SK-N-SH (cell line): ENCODE measurements around the gene ZDHHC18. TPM values are rescaled to one million over a fixed set of nuclear protein-coding genes. Genes with fewer than 3 reads are reported as not detected.

Experiments used
- CTCF ChIA-PET: fragments of 300-600, 350-600 bp; formaldehyde crosslinking; extraction: SDS; loops from one replicate; lab custom pipeline; 2021; lab: Yijun Ruan, JAX
- POLR2A ChIA-PET: fragments of 350-600 bp; sonication (Branson Sonifier 250); formaldehyde crosslinking; extraction: SDS; loops from one replicate; lab custom pipeline; 2020; ENCODE audit warnings: antibody characterized with exemption, inconsistent platforms; lab: Yijun Ruan, JAX
- DNase-seq: peaks from one replicate; pipeline ENCODE4 v3.0.0; 2012
- H2AFZ ChIP-seq: fragments of 200-600 bp; sonication (generic); 2 replicates; pipeline ENCODE4 v1.8.1; 2016; ENCODE audit warnings: antibody characterized with exemption, mild to moderate bottlenecking, low read depth
- H3F3A ChIP-seq: fragments of 200-600 bp; sonication (generic); replicated peaks from 2 replicates; pipeline ENCODE3; 2016; ENCODE audit warnings: antibody characterized with exemption, mild to moderate bottlenecking; ENCODE audit not compliant: insufficient read depth
- H3K27ac ChIP-seq, 2 experiments: fragments of 200-500 bp in 1 of 2; fragments of 200-600 bp in 1 of 2; sonication (Bioruptor generic) in 1 of 2; sonication (generic), shearing (Covaris generic) in 1 of 2; 2 replicates each; pipeline versions ENCODE4 v1.5.1 to v1.6.1; 2014 to 2016; ENCODE audit warnings: low read depth in 2 of 2, inconsistent platforms in 1 of 2, low read length in 1 of 2, mild to moderate bottlenecking in 1 of 2, mixed read lengths in 1 of 2
- H3K27me3 ChIP-seq: fragments of 200-600 bp; sonication (generic), shearing (Covaris generic); 2 replicates; pipeline ENCODE4 v1.6.1; 2016; ENCODE audit warnings: mixed run types; ENCODE audit not compliant: insufficient read depth
- H3K36me3 ChIP-seq, 2 experiments: fragments of 200-500 bp in 1 of 2; fragments of 200-600 bp in 1 of 2; sonication (Bioruptor generic) in 1 of 2; sonication (generic) in 1 of 2; replicated peaks in 1 of 2; 2 replicates each; pipeline versions ENCODE3 to v1.5.1; 2014 to 2016; ENCODE audit warnings: low read length in 1 of 2, mild to moderate bottlenecking in 1 of 2; ENCODE audit not compliant: insufficient read depth in 2 of 2, control insufficient read depth in 1 of 2
- H3K4me1 ChIP-seq, 2 experiments: fragments of 200-500 bp in 1 of 2; fragments of 200-600 bp in 1 of 2; sonication (Bioruptor generic) in 1 of 2; sonication (generic), shearing (Covaris generic) in 1 of 2; 2 replicates each; pipeline versions ENCODE4 v1.5.1 to v1.6.1; 2014 to 2016; ENCODE audit warnings: low read depth in 1 of 2, low read length in 1 of 2, mixed run types in 1 of 2; ENCODE audit not compliant: insufficient read depth in 2 of 2, control insufficient read depth in 1 of 2
- H3K4me2 ChIP-seq: fragments of 200-600 bp; sonication (generic), shearing (Covaris generic); 2 replicates; pipeline ENCODE4 v1.6.1; 2017; ENCODE audit warnings: mixed run types
- H3K4me3 ChIP-seq, 2 experiments: fragments of 200-500 bp in 1 of 2; fragments of 200-600 bp in 1 of 2; sonication (Bioruptor generic) in 1 of 2; sonication (generic), shearing (Covaris generic) in 1 of 2; 2 replicates each; pipeline versions ENCODE4 v1.5.1 to v1.8.1; 2014 to 2016; ENCODE audit warnings: low read depth in 2 of 2, inconsistent platforms in 1 of 2, low read length in 1 of 2, mild to moderate bottlenecking in 1 of 2, mixed read lengths in 1 of 2, moderate library complexity in 1 of 2
- H3K79me2 ChIP-seq: fragments of 200-600 bp; sonication (generic); 2 replicates; pipeline ENCODE4 v1.8.1; 2017; ENCODE audit warnings: mild to moderate bottlenecking; ENCODE audit not compliant: insufficient read depth
- H3K9ac ChIP-seq: fragments of 200-600 bp; sonication (generic); 2 replicates; pipeline ENCODE4 v1.6.1; 2017; ENCODE audit warnings: mixed run types
- H3K9me2 ChIP-seq: fragments of 200-600 bp; sonication (generic); 2 replicates; pipeline ENCODE4 v1.6.1; 2017; ENCODE audit warnings: mixed run types
- H3K9me3 ChIP-seq: fragments of 200-600 bp; sonication (generic); 2 replicates; pipeline ENCODE4 v1.6.1; 2017; ENCODE audit warnings: mixed run types, mild to moderate bottlenecking, moderate library complexity
- H4K20me1 ChIP-seq: fragments of 200-600 bp; sonication (generic); 2 replicates; pipeline ENCODE4 v1.6.1; 2017; ENCODE audit warnings: mild to moderate bottlenecking, mixed run types; ENCODE audit not compliant: insufficient read depth
- CHD2 ChIP-seq: fragments of 150-350 bp; IDR thresholded peaks from 2 replicates; pipeline ENCODE4 v1.6.1; 2018; ENCODE audit warnings: low read length; ENCODE audit not compliant: partially characterized antibody
- CTCF ChIP-seq: fragments of 200-600 bp; sonication (generic); IDR thresholded peaks from 2 replicates; pipeline ENCODE4 v1.6.1; 2017; ENCODE audit warnings: antibody characterized with exemption, mild to moderate bottlenecking, moderate library complexity
- ELF1 ChIP-seq: IDR thresholded peaks from 2 replicates; pipeline ENCODE4 v1.4.0; 2012
- EP300 ChIP-seq, 2 experiments: IDR thresholded peaks; 2 replicates each; pipeline versions ENCODE4 v1.4.0 to v1.6.1; 2012; ENCODE audit warnings: borderline replicate concordance in 1 of 2, low read depth in 1 of 2, low read length in 1 of 2
- EZH2phosphoT487 ChIP-seq: fragments of 200-600 bp; sonication (generic); IDR thresholded peaks from 2 replicates; pipeline ENCODE4 v1.6.1; 2017; ENCODE audit warnings: low read depth, mixed run types, mild to moderate bottlenecking, antibody characterized with exemption, moderate library complexity, borderline replicate concordance
- FOSL2 ChIP-seq: IDR thresholded peaks from 2 replicates; pipeline ENCODE4 v1.4.0; 2012; ENCODE audit warnings: low read depth, mild to moderate bottlenecking, moderate library complexity, borderline replicate concordance
- GATA2 ChIP-seq: sonication (generic); formaldehyde crosslinking; IDR thresholded peaks from 2 replicates; pipeline ENCODE4 v1.5.0; 2020; ENCODE audit warnings: mild to moderate bottlenecking, missing genetic modification reagents
- JUND ChIP-seq: IDR thresholded peaks from 2 replicates; pipeline ENCODE4 v1.4.0; 2012
- MXI1 ChIP-seq: IDR thresholded peaks from 2 replicates; pipeline ENCODE4 v1.6.1; 2012; ENCODE audit warnings: mild to moderate bottlenecking, low read depth, low read length, improper control_type of control experiment
- POLR2AphosphoS5 ChIP-seq: IDR thresholded peaks from 2 replicates; pipeline ENCODE4 v1.6.1; 2012; ENCODE audit warnings: low read depth, low read length
- RAD21 ChIP-seq: IDR thresholded peaks from 2 replicates; pipeline ENCODE4 v1.6.1; 2012; ENCODE audit warnings: mild to moderate bottlenecking, low read length
- RCOR1 ChIP-seq: fragments of 150-350 bp; IDR thresholded peaks from 2 replicates; pipeline ENCODE4 v1.6.1; 2017; ENCODE audit warnings: antibody characterized with exemption, low read length
- RFX5 ChIP-seq: IDR thresholded peaks from 2 replicates; pipeline ENCODE4 v1.6.1; 2012; ENCODE audit warnings: mild to moderate bottlenecking, improper control_type of control experiment, low read length
- SMC3 ChIP-seq: IDR thresholded peaks from 2 replicates; pipeline ENCODE4 v1.6.1; 2012; ENCODE audit warnings: low read depth, low read length, improper control_type of control experiment
- TEAD4 ChIP-seq: IDR thresholded peaks from 2 replicates; pipeline ENCODE4 v1.4.0; 2012; ENCODE audit warnings: mild to moderate bottlenecking, borderline replicate concordance; ENCODE audit not compliant: insufficient read depth
- ZBTB33 ChIP-seq: IDR thresholded peaks from 2 replicates; pipeline ENCODE4 v1.4.0; 2012; ENCODE audit warnings: low read depth, borderline replicate concordance
- WGBS: methylation state at CpG from one replicate; pipeline ENCODE4 v1.1.6; 2017; ENCODE audit warnings: low lambda C conversion rate; 5-methylcytosine and 5-hydroxymethylcytosine counted together
- polyA plus RNA-seq, 3 experiments: library from polyadenylated mRNA; depleted of rRNA; stranded (reverse); fragments of >200 nt; gene quantifications; 2 replicates each; pipeline ENCODE4 v1.2.3, GENCODE V29; 2012
- TF ChIP-seq, protein P1 (sequence below): fragments of 150-350 bp; IDR thresholded peaks from 2 replicates; pipeline ENCODE4 v1.6.1; 2017; ENCODE audit warnings: antibody characterized with exemption, low read length, low read depth, borderline replicate concordance
- TF ChIP-seq, protein P2 (sequence below): IDR thresholded peaks from 2 replicates; pipeline ENCODE4; 2012
- TF ChIP-seq, protein P3 (sequence below): fragments of 150-350 bp; IDR thresholded peaks from 2 replicates; pipeline ENCODE4 v1.6.1; 2016; ENCODE audit warnings: mild to moderate bottlenecking, low read depth, low read length

The ZDHHC18 gene
- polyA plus RNA-seq, 1 of the 3 experiments (the other 2 are of a cell fraction), result 33.0 TPM

GRCh38 chr1:26782521-26783212 is 43.8 kb upstream of the ZDHHC18 start:
- TF ChIP-seq FOSL2 (no peak), MXI1 (no peak), GATA2 (CRISPR knock-in tag) (no peak), ZBTB33 (no peak), ELF1 (no peak), EZH2phosphoT487 (no peak), JUND (no peak), RAD21 (no peak), CHD2 (no peak), CTCF (no peak), POLR2AphosphoS5 (no peak), TEAD4 (no peak), RCOR1 (no peak), SMC3 (no peak), RFX5 (no peak), EP300 (IDR thresholded peaks at IDR 0.05; ENCODE audit: borderline replicate concordance in 1 of 2, low read depth in 1 of 2, low read length in 1 of 2) (no peak)
- TF ChIP-seq, protein P1, sequence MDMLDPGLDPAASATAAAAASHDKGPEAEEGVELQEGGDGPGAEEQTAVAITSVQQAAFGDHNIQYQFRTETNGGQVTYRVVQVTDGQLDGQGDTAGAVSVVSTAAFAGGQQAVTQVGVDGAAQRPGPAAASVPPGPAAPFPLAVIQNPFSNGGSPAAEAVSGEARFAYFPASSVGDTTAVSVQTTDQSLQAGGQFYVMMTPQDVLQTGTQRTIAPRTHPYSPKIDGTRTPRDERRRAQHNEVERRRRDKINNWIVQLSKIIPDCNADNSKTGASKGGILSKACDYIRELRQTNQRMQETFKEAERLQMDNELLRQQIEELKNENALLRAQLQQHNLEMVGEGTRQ, result no peak
- TF ChIP-seq, protein P2, sequence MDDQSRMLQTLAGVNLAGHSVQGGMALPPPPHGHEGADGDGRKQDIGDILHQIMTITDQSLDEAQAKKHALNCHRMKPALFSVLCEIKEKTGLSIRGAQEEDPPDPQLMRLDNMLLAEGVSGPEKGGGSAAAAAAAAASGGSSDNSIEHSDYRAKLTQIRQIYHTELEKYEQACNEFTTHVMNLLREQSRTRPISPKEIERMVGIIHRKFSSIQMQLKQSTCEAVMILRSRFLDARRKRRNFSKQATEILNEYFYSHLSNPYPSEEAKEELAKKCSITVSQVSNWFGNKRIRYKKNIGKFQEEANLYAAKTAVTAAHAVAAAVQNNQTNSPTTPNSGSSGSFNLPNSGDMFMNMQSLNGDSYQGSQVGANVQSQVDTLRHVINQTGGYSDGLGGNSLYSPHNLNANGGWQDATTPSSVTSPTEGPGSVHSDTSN, result no peak
- TF ChIP-seq, protein P3, sequence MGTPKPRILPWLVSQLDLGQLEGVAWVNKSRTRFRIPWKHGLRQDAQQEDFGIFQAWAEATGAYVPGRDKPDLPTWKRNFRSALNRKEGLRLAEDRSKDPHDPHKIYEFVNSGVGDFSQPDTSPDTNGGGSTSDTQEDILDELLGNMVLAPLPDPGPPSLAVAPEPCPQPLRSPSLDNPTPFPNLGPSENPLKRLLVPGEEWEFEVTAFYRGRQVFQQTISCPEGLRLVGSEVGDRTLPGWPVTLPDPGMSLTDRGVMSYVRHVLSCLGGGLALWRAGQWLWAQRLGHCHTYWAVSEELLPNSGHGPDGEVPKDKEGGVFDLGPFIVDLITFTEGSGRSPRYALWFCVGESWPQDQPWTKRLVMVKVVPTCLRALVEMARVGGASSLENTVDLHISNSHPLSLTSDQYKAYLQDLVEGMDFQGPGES, result no peak
- peaks cover 41% of the 10 kb centered on the region for H3K79me2 ChIP-seq
- no peaks in the 10 kb centered on the region for H3K27me3 ChIP-seq
- no peak for DNase-seq
- peaks cover 34 to 61% of the 10 kb centered on the region in 2 experiments for H3K36me3 ChIP-seq
- H3K4me1 ChIP-seq, result peaks cover 23 to 34% of the 10 kb centered on the region in 2 experiments
- ChIA-PET CTCF (interaction anchor here (1.1 to 1.7 kb wide), 3 partner anchors 8 to 241 kb away, joined by 3 to 6 read pairs (median 4); no protein-coding TSS in a partner anchor), POLR2A (no interaction called here)
- H3K9me3 ChIP-seq, result no peaks in the 10 kb centered on the region
- H3K9ac ChIP-seq, result no peak overlapping the region
- no peak overlapping the region for H3K4me3 ChIP-seq
- peaks cover 32% of the 10 kb centered on the region for H3F3A ChIP-seq
- H3K27ac ChIP-seq, result peak overlapping the region in 1 of 2 experiments; percentile 98; a peak in 2 of 4 replicates
- H4K20me1 ChIP-seq, result peaks cover 4% of the 10 kb centered on the region; the same call in 1 of the 2 replicates
- H2AFZ ChIP-seq, result no peak overlapping the region
- H3K4me2 ChIP-seq, result no peak overlapping the region
- H3K9me2 ChIP-seq, result no peaks in the 10 kb centered on the region
- WGBS, result 82% methylated on average over 3 of the region's 3 CpGs
